Measurements from ENCODE around the gene CES1.
"Not testable (repeated sequence)": the region's sequence is repeated elsewhere in the genome, so short reads cannot be mapped to it uniquely, and the experiment has no call there.

Gene CES1

DNA sequence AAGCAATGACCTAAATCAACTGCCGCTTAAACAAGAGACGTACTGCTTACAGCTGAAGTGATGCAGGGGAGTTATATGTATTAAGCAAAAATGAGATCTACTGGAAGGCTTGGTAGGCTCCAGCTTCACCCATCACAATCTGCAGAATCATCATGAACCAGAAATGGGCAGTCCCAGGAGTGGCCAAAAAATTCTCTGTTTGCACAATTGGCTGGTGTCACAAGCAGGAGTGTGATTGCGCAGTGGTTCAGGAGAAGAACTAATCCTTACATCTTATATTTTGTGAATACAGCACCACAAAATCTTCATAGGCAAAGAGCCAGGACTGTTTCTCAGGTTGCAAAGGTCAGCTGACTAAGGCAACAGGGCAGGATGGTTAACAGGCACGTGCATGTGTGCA lies 75.9 kb downstream of the CES1 start:
- Histone ChIP-seq H3K4me1 (ENCODE audit: low read depth, poor library complexity, severe bottlenecking) (peaks cover 11% of the 10 kb centered on the region), H3K4me3 (IDR thresholded peaks at IDR 0.05; ENCODE audit: insufficient read depth, low read depth, low read length) (no peak overlapping the region), H3K27ac (no peak overlapping the region), H3K79me2 (ENCODE audit: insufficient read depth, low read depth) (no peaks in the 10 kb centered on the region), H3K36me3 (ENCODE audit: insufficient read depth) (no peaks in the 10 kb centered on the region), H4K20me1 (ENCODE audit: insufficient read depth) (no peaks in the 10 kb centered on the region), H2AFZ (ENCODE audit: low read depth) (no peak overlapping the region), H3K9ac (no peak overlapping the region), H3K4me2 (no peak overlapping the region), H3K27me3 (ENCODE audit: insufficient read depth, low read depth) (no peaks in the 10 kb centered on the region)
- TF ChIP-seq, protein P1, sequence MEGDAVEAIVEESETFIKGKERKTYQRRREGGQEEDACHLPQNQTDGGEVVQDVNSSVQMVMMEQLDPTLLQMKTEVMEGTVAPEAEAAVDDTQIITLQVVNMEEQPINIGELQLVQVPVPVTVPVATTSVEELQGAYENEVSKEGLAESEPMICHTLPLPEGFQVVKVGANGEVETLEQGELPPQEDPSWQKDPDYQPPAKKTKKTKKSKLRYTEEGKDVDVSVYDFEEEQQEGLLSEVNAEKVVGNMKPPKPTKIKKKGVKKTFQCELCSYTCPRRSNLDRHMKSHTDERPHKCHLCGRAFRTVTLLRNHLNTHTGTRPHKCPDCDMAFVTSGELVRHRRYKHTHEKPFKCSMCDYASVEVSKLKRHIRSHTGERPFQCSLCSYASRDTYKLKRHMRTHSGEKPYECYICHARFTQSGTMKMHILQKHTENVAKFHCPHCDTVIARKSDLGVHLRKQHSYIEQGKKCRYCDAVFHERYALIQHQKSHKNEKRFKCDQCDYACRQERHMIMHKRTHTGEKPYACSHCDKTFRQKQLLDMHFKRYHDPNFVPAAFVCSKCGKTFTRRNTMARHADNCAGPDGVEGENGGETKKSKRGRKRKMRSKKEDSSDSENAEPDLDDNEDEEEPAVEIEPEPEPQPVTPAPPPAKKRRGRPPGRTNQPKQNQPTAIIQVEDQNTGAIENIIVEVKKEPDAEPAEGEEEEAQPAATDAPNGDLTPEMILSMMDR (conservative IDR thresholded peaks at IDR 0.05; ENCODE audit: low read depth, low read length), result no peak

DNA sequence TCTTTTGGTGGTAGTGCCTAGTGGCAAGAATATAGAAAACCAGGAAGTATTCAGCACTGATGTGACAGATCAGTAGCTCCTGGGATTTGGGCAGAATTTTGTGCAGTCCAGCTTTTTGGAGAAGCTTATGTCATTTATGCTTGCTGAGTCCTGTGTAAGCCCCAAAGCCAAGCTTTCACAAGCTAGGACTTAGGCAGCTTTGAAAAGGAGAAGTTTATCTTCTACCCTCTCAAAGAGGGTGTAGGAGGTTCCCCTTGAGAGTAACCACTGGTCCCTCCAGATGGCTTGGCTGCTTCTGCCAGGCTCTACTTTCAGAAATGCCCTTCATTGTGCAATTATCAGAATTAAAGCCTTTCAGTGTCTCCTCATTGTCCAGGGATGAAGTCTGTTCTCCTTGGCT lies 78.8 kb downstream of the CES1 start:
- Histone ChIP-seq H3K27ac (no peak overlapping the region; the same call in 1 of the 2 replicates), H3K4me1 (ENCODE audit: low read depth, poor library complexity, severe bottlenecking) (peaks cover 11% of the 10 kb centered on the region), H3K4me2 (no peak overlapping the region), H3K27me3 (ENCODE audit: insufficient read depth, low read depth) (no peaks in the 10 kb centered on the region), H2AFZ (ENCODE audit: low read depth) (no peak overlapping the region), H3K4me3 (IDR thresholded peaks at IDR 0.05; ENCODE audit: insufficient read depth, low read depth, low read length) (no peak overlapping the region), H3K9ac (no peak overlapping the region), H4K20me1 (ENCODE audit: insufficient read depth) (no peaks in the 10 kb centered on the region), H3K36me3 (ENCODE audit: insufficient read depth) (no peaks in the 10 kb centered on the region), H3K79me2 (ENCODE audit: insufficient read depth, low read depth) (no peaks in the 10 kb centered on the region)
- TF ChIP-seq, protein P1 (conservative IDR thresholded peaks at IDR 0.05; ENCODE audit: low read depth, low read length), result no peak

GRCh38 chr16:55753145-55753631 lies 79.7 kb downstream of the CES1 start:
- Histone ChIP-seq H3K9ac (peak overlapping the region; percentile 46; the same call in 1 of the 2 replicates), H2AFZ (ENCODE audit: low read depth) (peak overlapping the region; percentile 64), H3K4me1 (ENCODE audit: low read depth, poor library complexity, severe bottlenecking) (peaks cover 11% of the 10 kb centered on the region), H3K27ac (peak overlapping the region; percentile 88)
- not testable (repeated sequence) for H3K4me2 ChIP-seq; H4K20me1 ChIP-seq (ENCODE audit: insufficient read depth); H3K27me3 ChIP-seq (ENCODE audit: insufficient read depth, low read depth); H3K4me3 ChIP-seq (IDR thresholded peaks at IDR 0.05; ENCODE audit: insufficient read depth, low read depth, low read length); H3K36me3 ChIP-seq (ENCODE audit: insufficient read depth); H3K79me2 ChIP-seq (ENCODE audit: insufficient read depth, low read depth)

Data from KMS-11 (cell line).